HT-29 (cell line): ENCODE measurements around the gene MUC15. TPM values are rescaled to one million over a fixed set of nuclear protein-coding genes. Genes with fewer than 3 reads are reported as not detected.

Experiments
- total RNA-seq: library from RNA; depleted of rRNA; stranded (reverse); fragments of >200 nt; shearing (Covaris generic); gene quantifications from 2 replicates; pipeline ENCODE4 v1.2.3, GENCODE V29; 2014; rRNA removed

MUC15 gene
- total RNA-seq, 1 experiment from 2014 or later, result 0.28 TPM

Other genes starting within 250 kb of the MUC15 start
- gene ANO3, start 240.1 kb downstream of the MUC15 start, total RNA-seq, result under 0.01 and 0.57 TPM in 2 replicates
- not detected in 2 replicates for gene SLC5A12, start 149.8 kb upstream of the MUC15 start, total RNA-seq